ENCODE data around the gene TEC.
A peak's percentile ranks its signal among the peaks of the same experiment; 100 is the strongest.

Gene TEC

GRCh38 chr4:48127682-48128404 is 141.8 kb downstream of the TEC start:
- DNase-seq (ENCODE audit: extremely low read depth in 1 of 2, low read depth in 1 of 2), result peak; percentile 42 to 47

GRCh38 chr4:48127231-48127630 is 142.4 kb downstream of the TEC start:
- DNase-seq (ENCODE audit: extremely low read depth in 1 of 2, low read depth in 1 of 2), result no peak

DNA sequence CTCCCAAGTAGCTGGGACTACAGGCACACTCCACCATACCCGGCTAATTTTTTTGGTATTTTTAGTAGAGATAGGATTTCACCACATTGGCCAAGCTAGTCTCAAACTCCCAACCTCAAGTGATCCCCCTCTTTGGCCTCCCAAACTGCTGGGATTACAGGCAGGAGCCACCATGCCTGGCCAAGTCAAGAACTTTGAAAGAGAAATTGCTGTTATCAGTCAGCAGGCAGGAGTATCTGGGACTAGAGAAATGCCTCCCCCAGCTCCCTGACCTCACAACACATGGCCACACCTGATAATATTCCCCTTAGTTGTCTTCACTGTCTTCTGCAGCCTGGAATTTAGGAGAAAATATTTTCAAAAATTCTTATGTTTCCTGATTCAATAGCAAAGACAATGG is 143.0 kb downstream of the TEC start:
- DNase-seq (ENCODE audit: extremely low read depth in 1 of 2, low read depth in 1 of 2), result no peak

DNA sequence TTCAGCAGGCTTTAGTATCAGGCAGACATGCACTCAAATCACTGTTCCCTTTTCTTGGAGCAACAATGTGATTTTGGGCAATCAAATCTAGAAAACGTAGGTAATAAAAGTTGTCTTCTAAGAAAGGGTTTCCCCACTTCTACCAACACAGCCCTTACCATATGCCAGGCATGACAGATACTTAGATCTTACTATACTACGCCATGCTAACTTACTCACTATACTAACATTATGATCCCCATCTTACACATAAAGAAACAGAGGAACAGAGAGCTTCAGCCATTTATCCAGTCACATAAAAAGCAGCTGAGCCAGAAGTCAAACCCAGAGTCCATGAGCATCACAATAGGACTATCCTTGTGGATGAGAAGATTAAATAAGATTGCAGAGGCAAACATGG is 144.8 kb downstream of the TEC start:
- DNase-seq (ENCODE audit: extremely low read depth in 1 of 2, low read depth in 1 of 2), result no peak

DNA sequence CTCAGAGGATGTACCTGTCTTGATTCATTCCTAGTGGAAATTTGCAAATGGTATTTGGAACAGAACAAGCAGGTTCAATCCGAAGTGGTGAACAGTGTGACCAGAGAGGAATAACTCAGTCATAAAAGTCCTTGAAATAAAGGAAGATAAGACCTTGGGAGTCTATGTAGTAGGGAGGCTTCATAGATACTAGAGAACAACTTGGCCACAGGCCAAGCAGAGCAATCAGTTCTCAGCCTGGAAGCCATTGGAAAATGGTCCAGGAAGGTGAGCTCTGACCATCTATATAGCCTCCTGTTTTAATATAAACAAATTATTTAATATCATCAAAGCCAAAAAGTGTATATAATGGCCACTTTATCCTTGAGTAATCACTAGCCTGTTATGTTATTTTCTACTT is 146.9 kb downstream of the TEC start:
- no peak for DNase-seq (ENCODE audit: extremely low read depth in 1 of 2, low read depth in 1 of 2)

GRCh38 chr4:48121180-48121579 is 148.5 kb downstream of the TEC start:
- no peak for DNase-seq (ENCODE audit: extremely low read depth in 1 of 2, low read depth in 1 of 2)

DNA sequence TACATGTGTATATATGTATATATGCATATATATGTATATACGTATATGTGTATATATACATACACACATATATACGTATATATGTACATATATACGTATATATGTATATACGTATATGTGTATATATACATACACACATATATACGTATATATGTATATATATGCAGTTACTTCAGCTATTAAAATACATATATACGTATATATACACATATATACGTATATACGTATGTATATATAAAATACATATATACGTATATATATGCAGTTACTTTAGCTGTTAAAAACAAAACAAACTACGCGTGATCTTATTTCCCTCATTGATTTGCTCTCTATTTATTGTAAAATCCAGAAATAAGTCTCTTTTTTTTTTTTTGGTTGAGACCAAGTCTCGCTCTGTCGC is 149.5 kb downstream of the TEC start:
- no peak for DNase-seq (ENCODE audit: extremely low read depth in 1 of 2, low read depth in 1 of 2)

DNA sequence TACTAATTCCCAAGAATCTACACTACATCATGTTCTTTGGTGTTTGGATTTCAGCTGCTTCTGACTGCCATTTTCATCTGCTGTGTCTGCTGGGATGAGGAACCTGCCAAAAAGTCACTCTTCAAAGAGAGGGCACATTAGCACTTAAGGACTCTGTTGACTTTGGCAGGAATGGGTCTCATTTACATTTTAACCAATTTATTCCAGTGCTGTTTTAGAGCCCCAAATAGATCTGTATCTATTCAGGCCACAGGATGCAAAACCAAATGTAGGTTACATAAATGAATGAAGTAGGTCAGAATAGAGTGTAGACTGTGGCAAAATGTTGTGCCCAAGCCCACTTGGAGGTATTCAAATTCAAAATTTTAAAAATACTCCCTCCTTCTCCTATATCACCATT is 150.0 kb downstream of the TEC start:
- DNase-seq (ENCODE audit: extremely low read depth in 1 of 2, low read depth in 1 of 2), result no peak

- DNase-seq (ENCODE audit: extremely low read depth in 1 of 2, low read depth in 1 of 2), result no peak
Measured at GRCh38 chr4:48118081-48118480, 151.6 kb downstream of the TEC start.

DNA sequence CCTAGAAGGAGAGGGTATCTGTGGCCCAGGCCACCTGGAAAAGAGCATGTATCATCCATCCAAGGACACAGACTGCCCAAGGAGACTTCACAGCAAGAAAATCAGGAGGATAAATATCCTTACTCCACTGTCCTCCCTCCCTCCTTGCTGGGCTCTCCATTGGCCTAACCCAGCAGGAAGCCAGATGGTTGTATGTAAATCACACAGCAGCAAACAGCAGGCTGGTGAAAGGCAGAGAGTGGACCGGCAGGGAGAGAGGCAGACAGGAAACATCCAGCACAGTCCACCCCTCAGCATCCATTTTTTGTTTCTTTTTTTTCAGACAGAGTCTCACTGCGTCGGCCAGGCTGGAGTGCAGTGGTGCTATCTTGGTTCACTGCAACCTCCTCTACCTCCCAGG is 153.1 kb downstream of the TEC start:
- DNase-seq (ENCODE audit: extremely low read depth in 1 of 2, low read depth in 1 of 2), result no peak

DNA sequence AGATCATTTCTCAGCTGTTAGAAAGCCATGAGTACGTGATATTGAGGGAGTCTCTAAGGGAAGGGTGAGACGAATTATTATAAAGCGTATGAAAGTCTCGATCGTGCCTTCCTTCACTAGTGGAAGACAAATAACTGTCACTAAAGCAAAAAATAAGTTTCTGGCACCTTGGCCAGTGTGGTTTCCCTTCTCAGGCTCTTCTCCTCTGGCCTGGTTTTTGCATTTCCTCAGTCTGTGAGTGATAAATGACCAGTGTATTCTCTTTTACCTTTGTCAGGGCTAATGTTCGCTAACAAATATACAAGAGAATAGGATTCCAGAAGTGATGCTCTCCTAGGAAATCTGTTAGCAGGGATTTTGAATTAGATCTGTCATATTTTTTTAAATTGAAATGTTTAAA is 155.2 kb downstream of the TEC start:
- DNase-seq (ENCODE audit: extremely low read depth in 1 of 2, low read depth in 1 of 2), result no peak

GRCh38 chr4:48112017-48112667 is 157.5 kb downstream of the TEC start:
- DNase-seq (ENCODE audit: extremely low read depth in 1 of 2, low read depth in 1 of 2), result no peak

DNA sequence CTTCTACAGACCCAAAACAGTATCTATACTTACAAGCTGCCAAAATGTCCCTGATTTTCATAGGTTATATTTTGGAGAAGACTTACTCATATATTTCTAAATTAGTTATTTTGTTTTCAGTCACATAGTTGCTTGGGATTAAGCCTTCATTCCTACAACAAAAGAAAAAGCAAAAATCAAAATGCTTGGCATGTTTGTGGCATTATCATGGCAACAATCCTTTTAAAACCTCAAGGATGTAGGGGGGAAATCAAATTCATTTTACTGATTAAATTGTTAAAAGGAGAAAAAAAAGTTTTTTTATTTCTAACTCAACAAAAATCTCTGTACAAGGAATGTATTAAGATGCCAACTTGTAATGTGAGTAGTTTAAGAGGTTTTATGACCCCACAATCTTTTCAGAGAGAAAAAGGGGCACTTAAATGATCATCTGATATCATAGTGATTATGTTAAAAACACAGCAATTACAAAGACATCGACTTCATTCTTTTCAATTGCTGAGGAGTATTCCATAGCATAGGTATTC is 159.1 kb downstream of the TEC start:
- DNase-seq (ENCODE audit: extremely low read depth in 1 of 2, low read depth in 1 of 2), result no peak

DNA sequence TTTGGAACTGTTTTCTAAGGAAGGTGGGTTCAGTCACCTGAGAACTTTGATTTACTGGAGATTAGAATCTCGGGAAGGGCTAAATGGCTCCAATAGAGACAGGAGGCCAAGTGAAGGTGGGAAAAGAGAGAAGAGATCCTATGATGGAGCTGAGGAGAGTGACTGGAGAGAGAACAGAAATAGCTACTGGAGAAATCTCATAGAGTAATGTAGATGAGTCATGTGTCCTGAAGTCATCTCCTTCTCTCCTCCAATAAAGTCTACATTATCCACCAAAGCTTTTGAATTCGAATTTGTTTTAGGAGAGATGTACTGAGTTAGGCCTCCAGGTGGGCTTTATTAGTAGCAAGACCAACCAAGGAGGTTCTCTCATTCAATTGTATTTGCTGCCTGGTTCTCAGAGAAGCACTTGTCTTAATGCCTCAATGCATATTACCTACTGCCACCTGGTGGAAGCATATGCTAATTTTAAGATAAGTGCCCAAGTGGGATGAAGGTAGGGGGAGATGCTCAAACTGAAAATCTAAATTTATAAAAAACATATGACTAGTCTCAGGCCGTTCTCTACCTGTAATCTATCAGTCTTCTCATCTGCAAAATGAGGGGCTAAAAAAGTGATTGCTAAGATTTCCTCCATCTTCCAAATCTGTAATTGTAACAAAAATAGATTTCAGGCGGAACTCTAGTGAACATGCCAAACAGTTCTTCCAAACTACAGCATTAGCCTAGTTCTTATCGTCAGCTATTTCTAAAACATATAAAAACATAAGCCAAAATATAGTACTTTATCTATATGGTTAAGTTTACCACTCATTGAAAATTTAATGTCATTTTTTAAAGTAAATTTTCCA is 160.0 kb downstream of the TEC start:
- no peak for DNase-seq (ENCODE audit: extremely low read depth in 1 of 2, low read depth in 1 of 2)

DNA sequence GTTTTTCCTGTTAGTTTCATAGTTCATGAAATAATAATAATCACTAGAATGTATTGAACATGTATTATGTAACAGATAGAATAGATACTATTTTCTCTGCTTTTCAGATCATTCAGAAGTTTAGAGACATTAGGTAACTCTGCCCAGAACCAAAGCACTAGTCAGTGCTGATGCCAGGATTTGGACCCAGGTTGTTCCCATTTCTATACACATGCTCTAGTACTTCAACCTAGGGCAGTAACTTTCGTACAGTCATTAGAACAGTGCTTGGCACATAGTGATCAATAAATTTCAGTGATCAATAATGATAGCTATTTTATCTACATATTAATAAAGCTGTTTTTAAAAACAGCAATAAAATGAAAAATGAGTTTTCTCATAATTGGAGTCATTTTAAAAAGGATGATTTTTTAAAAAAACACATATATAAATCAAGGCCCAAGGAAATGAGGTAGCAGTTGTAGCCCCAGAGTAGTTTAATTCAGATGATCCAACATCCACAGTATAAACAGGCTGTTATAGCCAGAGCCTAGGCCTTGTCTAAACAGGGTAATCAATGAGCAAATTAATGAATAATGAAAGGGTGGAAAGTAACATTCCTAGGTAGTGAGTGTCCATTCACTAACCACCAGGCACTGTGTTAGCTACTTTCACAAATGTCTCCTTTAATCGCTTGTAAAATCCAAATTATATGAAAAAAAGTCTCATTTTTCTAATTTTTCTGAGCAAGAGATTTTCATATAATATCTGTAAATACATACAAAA is 161.1 kb downstream of the TEC start:
- no peak for DNase-seq (ENCODE audit: extremely low read depth in 1 of 2, low read depth in 1 of 2)

- no peak for DNase-seq (ENCODE audit: extremely low read depth in 1 of 2, low read depth in 1 of 2)
Measured at GRCh38 chr4:48105230-48105629, 164.4 kb downstream of the TEC start.

- DNase-seq (ENCODE audit: extremely low read depth in 1 of 2, low read depth in 1 of 2), result no peak
Measured at GRCh38 chr4:48103483-48104139, 166.0 kb downstream of the TEC start.

GRCh38 chr4:48102303-48102702 is 167.3 kb downstream of the TEC start:
- no peak for DNase-seq (ENCODE audit: extremely low read depth in 1 of 2, low read depth in 1 of 2)

- DNase-seq (ENCODE audit: extremely low read depth in 1 of 2, low read depth in 1 of 2), result no peak
Measured at GRCh38 chr4:48100256-48100655, 169.4 kb downstream of the TEC start.

DNA sequence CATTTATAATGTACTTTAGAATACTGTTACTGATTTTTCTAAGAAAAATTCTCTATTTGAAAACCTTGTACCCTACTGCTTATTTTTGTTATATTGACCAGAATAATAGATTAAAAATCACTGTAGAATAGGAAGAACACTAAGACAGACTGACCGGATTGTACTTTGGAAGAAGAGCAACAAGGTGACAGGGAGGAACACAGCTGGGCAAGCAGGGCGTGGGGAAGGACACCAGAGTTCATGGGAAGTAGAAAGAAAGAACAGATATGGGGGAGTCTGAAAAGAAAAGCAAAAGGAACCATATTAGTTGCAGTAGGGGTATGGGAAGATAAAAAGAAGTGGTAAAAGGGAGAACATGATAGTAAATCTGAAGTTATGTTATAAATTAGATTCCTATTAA is 174.2 kb downstream of the TEC start:
- no peak for DNase-seq (ENCODE audit: extremely low read depth in 1 of 2, low read depth in 1 of 2)
